22Rv1 (cell line): ENCODE results near the gene OXCT1.

Experiments used
- ZFX ChIP-seq: fragments of 450-650 bp; IDR thresholded peaks from 2 replicates; pipeline ENCODE4 v1.6.1; 2017; ENCODE audit warnings: antibody characterized with exemption, borderline replicate concordance
- TF ChIP-seq, protein P1 (sequence below): fragments of 450-650 bp; IDR thresholded peaks from 2 replicates; pipeline ENCODE4 v1.5.1; 2017; ENCODE audit warnings: mild to moderate bottlenecking

GRCh38 chr5:41841325-41841724 is 28.9 kb downstream of the OXCT1 start:
- TF ChIP-seq, protein P1, sequence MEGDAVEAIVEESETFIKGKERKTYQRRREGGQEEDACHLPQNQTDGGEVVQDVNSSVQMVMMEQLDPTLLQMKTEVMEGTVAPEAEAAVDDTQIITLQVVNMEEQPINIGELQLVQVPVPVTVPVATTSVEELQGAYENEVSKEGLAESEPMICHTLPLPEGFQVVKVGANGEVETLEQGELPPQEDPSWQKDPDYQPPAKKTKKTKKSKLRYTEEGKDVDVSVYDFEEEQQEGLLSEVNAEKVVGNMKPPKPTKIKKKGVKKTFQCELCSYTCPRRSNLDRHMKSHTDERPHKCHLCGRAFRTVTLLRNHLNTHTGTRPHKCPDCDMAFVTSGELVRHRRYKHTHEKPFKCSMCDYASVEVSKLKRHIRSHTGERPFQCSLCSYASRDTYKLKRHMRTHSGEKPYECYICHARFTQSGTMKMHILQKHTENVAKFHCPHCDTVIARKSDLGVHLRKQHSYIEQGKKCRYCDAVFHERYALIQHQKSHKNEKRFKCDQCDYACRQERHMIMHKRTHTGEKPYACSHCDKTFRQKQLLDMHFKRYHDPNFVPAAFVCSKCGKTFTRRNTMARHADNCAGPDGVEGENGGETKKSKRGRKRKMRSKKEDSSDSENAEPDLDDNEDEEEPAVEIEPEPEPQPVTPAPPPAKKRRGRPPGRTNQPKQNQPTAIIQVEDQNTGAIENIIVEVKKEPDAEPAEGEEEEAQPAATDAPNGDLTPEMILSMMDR, result no peak
- no peak for TF ChIP-seq ZFX
